H1 (cell line): Measurements from ENCODE around the gene KCNQ1OT1. TPM values are rescaled to one million over a fixed set of nuclear protein-coding genes. Genes with fewer than 3 reads are reported as not detected.

Source experiments
- CTCF ChIA-PET: fragments of 300-600 bp; sonication (Branson Sonifier 250); formaldehyde crosslinking; loops from one replicate; lab custom pipeline; 2021; ENCODE audit not compliant: partially characterized antibody; lab: Charles Lee
- POLR2A ChIA-PET: fragments of 300-600 bp; sonication (Branson Sonifier 250); formaldehyde crosslinking; loops from one replicate; lab custom pipeline; 2021; ENCODE audit warnings: inconsistent platforms; ENCODE audit not compliant: partially characterized antibody; lab: Charles Lee
- DNase-seq, 2 experiments: peaks; one replicate each; pipeline versions ENCODE4 v3.0.0 to v3.0.0-alpha.2; 2010 to 2022; ENCODE audit warnings: low spot score in 2 of 2, low read depth in 1 of 2, mixed read lengths in 1 of 2
- FAIRE-seq: peaks from 2 replicates; lab custom pipeline; 2011; peaks lifted over from hg19 to GRCh38; lab: Jason Lieb, UNC
- H2AFZ ChIP-seq: 2 replicates; pipeline ENCODE4 v1.8.1; 2012; ENCODE audit warnings: low read length, inconsistent platforms
- H2AK5ac ChIP-seq: 2 replicates; pipeline ENCODE4 v1.6.1; 2013; ENCODE audit warnings: low read depth, low read length
- H2BK120ac ChIP-seq: replicated peaks from 2 replicates; pipeline ENCODE3; 2013; ENCODE audit warnings: low read depth, low read length, inconsistent platforms
- H2BK12ac ChIP-seq: 2 replicates; pipeline ENCODE4 v1.6.1; 2013; ENCODE audit warnings: low read depth, low read length
- H2BK15ac ChIP-seq: 2 replicates; pipeline ENCODE4 v1.6.1; 2013; ENCODE audit warnings: low read length
- H2BK20ac ChIP-seq: 2 replicates; pipeline ENCODE4 v1.6.1; 2013; ENCODE audit warnings: low read length
- H2BK5ac ChIP-seq: 2 replicates; pipeline ENCODE4 v1.6.1; 2013; ENCODE audit warnings: low read depth, low read length
- H3K14ac ChIP-seq: 2 replicates; pipeline ENCODE4 v1.6.1; 2013; ENCODE audit warnings: inconsistent platforms; ENCODE audit not compliant: insufficient read length
- H3K18ac ChIP-seq: 2 replicates; pipeline ENCODE4 v1.6.1; 2013; ENCODE audit warnings: low read length; ENCODE audit errors: extremely low read depth
- H3K23ac ChIP-seq: 2 replicates; pipeline ENCODE4 v1.6.1; 2013; ENCODE audit warnings: inconsistent platforms; ENCODE audit not compliant: insufficient read length
- H3K23me2 ChIP-seq: 2 replicates; pipeline ENCODE4 v1.6.1; 2013; ENCODE audit warnings: low read depth, low read length
- H3K27ac ChIP-seq: 2 replicates; pipeline ENCODE4 v1.6.1; 2011; ENCODE audit warnings: low read depth, low read length, inconsistent platforms
- H3K27me3 ChIP-seq, 4 experiments: replicated peaks in 1 of 4; 1 replicate in 1 of 4; 2 replicates in 3 of 4; pipeline versions ENCODE4 v1.6.1 to v1.8.1; 2011 to 2013; ENCODE audit warnings: low read length in 3 of 4, mild to moderate bottlenecking in 3 of 4, inconsistent platforms in 2 of 4, mixed read lengths in 2 of 4, moderate library complexity in 1 of 4; ENCODE audit not compliant: control insufficient read depth in 3 of 4, insufficient read depth in 3 of 4; ENCODE audit errors: extremely low read depth in 1 of 4
- H3K36me3 ChIP-seq, 4 experiments: 2 replicates each; pipeline versions ENCODE4 v1.6.1 to v1.8.1; 2011 to 2013; ENCODE audit warnings: mild to moderate bottlenecking in 4 of 4, low read length in 3 of 4, moderate library complexity in 2 of 4, control low read depth in 1 of 4, inconsistent platforms in 1 of 4; ENCODE audit not compliant: insufficient read depth in 4 of 4, control insufficient read depth in 2 of 4
- H3K4ac ChIP-seq: replicated peaks from 2 replicates; pipeline ENCODE3; 2013; ENCODE audit warnings: low read length, low read depth, mixed read lengths, inconsistent platforms; ENCODE audit not compliant: insufficient read length
- H3K4me1 ChIP-seq, 4 experiments: replicated peaks in 1 of 4; 1 replicate in 1 of 4; 2 replicates in 3 of 4; pipeline versions ENCODE4 v1.6.1 to v1.8.1; 2011 to 2013; ENCODE audit warnings: low read length in 3 of 4, inconsistent platforms in 2 of 4, mixed read lengths in 1 of 4; ENCODE audit not compliant: insufficient read depth in 4 of 4, control insufficient read depth in 3 of 4
- H3K4me2 ChIP-seq, 2 experiments: 2 replicates each; pipeline versions ENCODE4 v1.6.1 to v1.8.1; 2011 to 2013; ENCODE audit warnings: low read depth in 2 of 2, low read length in 2 of 2, control low read depth in 1 of 2, inconsistent platforms in 1 of 2, mild to moderate bottlenecking in 1 of 2; ENCODE audit not compliant: insufficient read depth in 1 of 2
- H3K4me3 ChIP-seq, 4 experiments: fragments of 200-600, 300-600 bp in 1 of 4; sonication (generic), shearing (Covaris generic), sonication (Bioruptor Twin) in 1 of 4; 2 replicates each; pipeline versions ENCODE4 v1.5.1 to v1.8.1; 2011 to 2016; ENCODE audit warnings: low read length in 4 of 4, low read depth in 3 of 4, control low read depth in 2 of 4, inconsistent platforms in 2 of 4, mild to moderate bottlenecking in 2 of 4, mixed read lengths in 1 of 4, moderate library complexity in 1 of 4; ENCODE audit not compliant: insufficient read depth in 2 of 4; ENCODE audit errors: extremely low read depth in 1 of 4
- H3K56ac ChIP-seq: replicated peaks from 2 replicates; pipeline ENCODE3; 2013; ENCODE audit warnings: low read depth, mild to moderate bottlenecking, mixed read lengths, low read length, inconsistent platforms; ENCODE audit not compliant: insufficient read length
- H3K79me1 ChIP-seq: 2 replicates; pipeline ENCODE4 v1.6.1; 2013; ENCODE audit warnings: low read depth, low read length, control low read depth
- H3K79me2 ChIP-seq, 2 experiments: 2 replicates each; pipeline versions ENCODE4 v1.6.1 to v1.8.1; 2012 to 2013; ENCODE audit warnings: low read length in 2 of 2, mild to moderate bottlenecking in 2 of 2, inconsistent platforms in 1 of 2; ENCODE audit not compliant: insufficient read depth in 2 of 2, control insufficient read depth in 1 of 2
- H3K9ac ChIP-seq, 4 experiments: replicated peaks in 1 of 4; 1 replicate in 1 of 4; 2 replicates in 3 of 4; pipeline versions ENCODE4 v1.6.1 to v1.8.1; 2011 to 2013; ENCODE audit warnings: low read depth in 3 of 4, low read length in 3 of 4, control low read depth in 2 of 4, mild to moderate bottlenecking in 2 of 4, moderate library complexity in 2 of 4, inconsistent platforms in 1 of 4; ENCODE audit errors: extremely low read depth in 1 of 4
- H3K9me3 ChIP-seq, 2 experiments: 2 replicates each; pipeline versions ENCODE4 v1.6.1 to v1.8.1; 2012 to 2013; ENCODE audit warnings: mild to moderate bottlenecking in 2 of 2, moderate library complexity in 2 of 2, control low read depth in 1 of 2, inconsistent platforms in 1 of 2, low read depth in 1 of 2, low read length in 1 of 2, mixed read lengths in 1 of 2; ENCODE audit not compliant: insufficient read depth in 2 of 2
- H4K20me1 ChIP-seq, 2 experiments: replicated peaks in 1 of 2; 2 replicates each; pipeline versions ENCODE3 to v1.8.1; 2011 to 2013; ENCODE audit warnings: inconsistent platforms in 2 of 2, low read length in 2 of 2, mild to moderate bottlenecking in 1 of 2; ENCODE audit not compliant: insufficient read depth in 2 of 2, control insufficient read depth in 1 of 2
- H4K5ac ChIP-seq: 2 replicates; pipeline ENCODE4 v1.6.1; 2013; ENCODE audit warnings: low read length, low read depth, mixed read lengths, inconsistent platforms; ENCODE audit not compliant: insufficient read length
- H4K8ac ChIP-seq: 2 replicates; pipeline ENCODE4 v1.8.0; 2013; ENCODE audit warnings: mild to moderate bottlenecking, moderate library complexity, low read length, inconsistent platforms; ENCODE audit not compliant: insufficient read depth; ENCODE audit errors: extremely low read depth
- H4K91ac ChIP-seq: replicated peaks from 2 replicates; pipeline ENCODE3; 2013; ENCODE audit warnings: low read length, mixed read lengths, inconsistent platforms; ENCODE audit not compliant: insufficient read length
- CREB1 ChIP-seq: IDR thresholded peaks from 2 replicates; pipeline ENCODE4 v1.6.1; 2012; ENCODE audit warnings: inconsistent platforms
- HDAC2 ChIP-seq, 2 experiments: fragments of 300-600 bp in 1 of 2; sonication (generic) in 1 of 2; IDR thresholded peaks; 2 replicates each; pipeline ENCODE4 v1.6.1; 2011 to 2012; ENCODE audit warnings: low read depth in 2 of 2, low read length in 2 of 2, mild to moderate bottlenecking in 2 of 2, moderate library complexity in 2 of 2, borderline replicate concordance in 1 of 2, inconsistent platforms in 1 of 2
- HDAC6 ChIP-seq: IDR thresholded peaks from one replicate; pipeline ENCODE4 v1.7.1; 2012; ENCODE audit warnings: low read depth, mild to moderate bottlenecking, inconsistent platforms, low read length, moderate library complexity
- JUN ChIP-seq: IDR thresholded peaks from 2 replicates; pipeline ENCODE4 v1.6.1; 2011; ENCODE audit warnings: low read depth, mild to moderate bottlenecking, improper control_type of control experiment, low read length
- KDM4A ChIP-seq: IDR thresholded peaks from one replicate; pipeline ENCODE4 v1.7.1; 2012; ENCODE audit warnings: low read depth, mild to moderate bottlenecking, moderate library complexity, low read length, inconsistent platforms; ENCODE audit not compliant: severe bottlenecking
- MAFK ChIP-seq: IDR thresholded peaks from 2 replicates; pipeline ENCODE4 v1.6.1; 2012; ENCODE audit warnings: low read depth, mild to moderate bottlenecking, improper control_type of control experiment, low read length
- NANOG ChIP-seq: IDR thresholded peaks from 2 replicates; pipeline ENCODE4 v1.6.1; 2011; ENCODE audit warnings: low read length, low read depth, mild to moderate bottlenecking, inconsistent platforms; ENCODE audit not compliant: insufficient read depth, poor library complexity, severe bottlenecking
- POLR2A ChIP-seq, 2 experiments: IDR thresholded peaks; 1 replicate in 1 of 2; 2 replicates in 1 of 2; pipeline ENCODE4 v1.6.1; 2011; ENCODE audit warnings: low read depth in 2 of 2, low read length in 2 of 2, mild to moderate bottlenecking in 2 of 2; ENCODE audit errors: control extremely low read depth in 1 of 2
- POLR2AphosphoS5 ChIP-seq: IDR thresholded peaks from 2 replicates; pipeline ENCODE4 v1.6.1; 2011; ENCODE audit warnings: low read depth, low read length
- RNF2 ChIP-seq: fragments of 200-900, 300-1000 bp; sonication (generic); IDR thresholded peaks from 2 replicates; pipeline ENCODE4 v1.7.1; 2016; ENCODE audit warnings: borderline replicate concordance, low read depth, mild to moderate bottlenecking, antibody characterized with exemption, low read length; ENCODE audit not compliant: poor library complexity, severe bottlenecking; ENCODE audit errors: missing control alignments
- SAP30 ChIP-seq: fragments of 300-600 bp; sonication (generic); IDR thresholded peaks from 2 replicates; pipeline ENCODE4 v1.7.1; 2012; ENCODE audit warnings: low read length, moderate library complexity, mild to moderate bottlenecking, inconsistent platforms; ENCODE audit not compliant: insufficient read depth, insufficient replicate concordance
- SIRT6 ChIP-seq: IDR thresholded peaks from one replicate; pipeline ENCODE4 v1.7.1; 2012; ENCODE audit warnings: low read length, inconsistent platforms
- SIX5 ChIP-seq: IDR thresholded peaks from 2 replicates; pipeline ENCODE4 v1.6.1; 2011; ENCODE audit warnings: mild to moderate bottlenecking, low read depth, low read length
- SP1 ChIP-seq: IDR thresholded peaks from 2 replicates; pipeline ENCODE4 v1.6.1; 2011; ENCODE audit warnings: low read depth, low read length
- TEAD4 ChIP-seq: IDR thresholded peaks from 2 replicates; pipeline ENCODE4 v1.6.1; 2012; ENCODE audit warnings: low read depth, low read length, inconsistent platforms, mixed read lengths
- WGBS, 2 experiments: shearing (Covaris generic) in 1 of 2; methylation state at CpG; one replicate each; pipeline versions ENCODE4 v1.1.6 to v1.1.7; 2013 to 2015; ENCODE audit warnings: low lambda C conversion rate in 2 of 2, mixed read lengths in 2 of 2, inconsistent platforms in 1 of 2, low coverage in 1 of 2, missing lambda C conversion rate in 1 of 2; ENCODE audit not compliant: insufficient replicate concordance in 2 of 2, insufficient coverage in 1 of 2, insufficient read length in 1 of 2; ENCODE audit errors: extremely low coverage in 1 of 2, missing lambda C conversion rate in 1 of 2; 5-methylcytosine and 5-hydroxymethylcytosine counted together
- polyA plus RNA-seq, 7 experiments: library from polyadenylated mRNA; depleted of rRNA in 3 of 7; stranded (reverse) in 5 of 7; unstranded in 2 of 7; fragments of >200 nt in 5 of 7; fragments of 200-250 nt in 2 of 7; gene quantifications; 1 replicate in 5 of 7; 2 replicates in 1 of 7; 4 replicates in 1 of 7; pipeline versions ENCODE4 v1.2.1 to v1.2.3, GENCODE V29; 2011 to 2013; ENCODE audit warnings: missing spikeins in 2 of 7, mixed read lengths in 2 of 7
- total RNA-seq: library from RNA; stranded (reverse); fragmentation: NEBNext Ultra II Directional; extraction: Animal tissue kit (Norgen Biotek cat#: 25700); gene quantifications from 2 replicates; pipeline ENCODE4 v1.2.1, GENCODE V29; 2021

Gene KCNQ1OT1
- total and polyA plus RNA-seq, 2 of the 8 experiments (the other 6 are each of a cell fraction or from before 2014, with no cell fraction given) = 0.21 to 1.2 TPM

GRCh38 chr11:2580061-2580421 is 119.8 kb downstream of the KCNQ1OT1 start:
- H2BK120ac ChIP-seq = no peak overlapping the region
- no peak overlapping the region for H3K27ac ChIP-seq
- H2BK12ac ChIP-seq = no peak overlapping the region
- DNase-seq (no peak), FAIRE-seq (no peak)
- no peak overlapping the region for H3K4ac ChIP-seq
- H3K23me2 ChIP-seq = peaks cover 6% of the 10 kb centered on the region
- no peak overlapping the region for H3K18ac ChIP-seq
- no peak overlapping the region for H2AK5ac ChIP-seq
- no peak overlapping the region for H3K14ac ChIP-seq
- peaks cover 3 to 10% of the 10 kb centered on the region in 2 experiments for H4K20me1 ChIP-seq
- ChIA-PET CTCF (interaction anchor here (0.6 to 1.8 kb wide), 2 partner anchors 11 to 508 kb away, joined by 3 to 8 read pairs; no protein-coding TSS in a partner anchor), POLR2A (no interaction called here)
- H3K27me3 ChIP-seq = peaks cover 5 to 72% (median 43%) of the 10 kb centered on the region in 4 experiments
- H2BK5ac ChIP-seq = no peak overlapping the region
- H3K4me2 ChIP-seq = no peak overlapping the region
- H2BK15ac ChIP-seq = no peak overlapping the region
- WGBS, 2 experiments = 90% methylated on average over 10 of the region's 10 CpGs; no CpG with 5 or more reads in 1 of the 2 experiments
- no peak overlapping the region for H3K23ac ChIP-seq
- H3K79me2 ChIP-seq = no peaks in the 10 kb centered on the region
- H4K91ac ChIP-seq = no peak overlapping the region
- H3K56ac ChIP-seq = no peak overlapping the region
- H2AFZ ChIP-seq = no peak overlapping the region
- H3K9me3 ChIP-seq = no peaks in the 10 kb centered on the region
- H4K8ac ChIP-seq = no peak overlapping the region
- no peaks in the 10 kb centered on the region for H3K36me3 ChIP-seq
- H2BK20ac ChIP-seq = no peak overlapping the region
- no peak overlapping the region for H4K5ac ChIP-seq
- peaks cover 0 to 5% (median 0%) of the 10 kb centered on the region in 4 experiments; a peak in 4 of 7 replicates for H3K4me1 ChIP-seq
- H3K4me3 ChIP-seq = no peak overlapping the region
- no peaks in the 10 kb centered on the region for H3K79me1 ChIP-seq
- no peak overlapping the region for H3K9ac ChIP-seq
- TF ChIP-seq TEAD4 = no peak
- TF ChIP-seq HDAC2 (IDR thresholded peaks at IDR 0.05; ENCODE audit: borderline replicate concordance in 1 of 2, low read depth in 2 of 2, low read length in 2 of 2) = no peak
- no peak for TF ChIP-seq SAP30
- no peak for TF ChIP-seq SP1
- TF ChIP-seq NANOG = no peak
- TF ChIP-seq KDM4A = no peak
- TF ChIP-seq JUN = no peak
- TF ChIP-seq MAFK = no peak
- TF ChIP-seq RNF2 = no peak
- TF ChIP-seq POLR2A (IDR thresholded peaks at IDR 0.05; ENCODE audit: control extremely low read depth in 1 of 2, low read depth in 2 of 2, low read length in 2 of 2) = no peak
- no peak for TF ChIP-seq POLR2AphosphoS5
- no peak for TF ChIP-seq SIX5
- no peak for TF ChIP-seq CREB1
- no peak for TF ChIP-seq HDAC6
- no peak for TF ChIP-seq SIRT6
